GM12865 (cell line): ENCODE results near the gene TEX9.
"Not testable (repeated sequence)": the region's sequence is repeated elsewhere in the genome, so short reads cannot be mapped to it uniquely, and the experiment has no call there.

Experiments used
- DNase-seq: peaks from one replicate; pipeline ENCODE4 v3.0.0; 2010; ENCODE audit warnings: low read depth
- H3K4me3 ChIP-seq: 2 replicates; pipeline ENCODE4 v1.5.1; 2011; ENCODE audit warnings: mild to moderate bottlenecking, low read depth, low read length, control low read depth
- CTCF ChIP-seq: IDR thresholded peaks from 2 replicates; pipeline ENCODE4 v1.5.1; 2011; ENCODE audit warnings: low read length, control low read depth, low read depth, inconsistent platforms; ENCODE audit not compliant: insufficient read depth; ENCODE audit errors: missing control alignments

Gene TEX9

GRCh38 chr15:56356616-56357015 lies 8.6 kb upstream of the TEX9 start:
- TF ChIP-seq CTCF, result no peak
- no peak overlapping the region for H3K4me3 ChIP-seq
- peak; percentile 51 for DNase-seq

GRCh38 chr15:56358604-56359003 lies 6.6 kb upstream of the TEX9 start:
- DNase-seq, result no peak
- TF ChIP-seq CTCF, result no peak
- H3K4me3 ChIP-seq, result no peak overlapping the region

- TF ChIP-seq CTCF, result no peak
- no peak for DNase-seq
- no peak overlapping the region for H3K4me3 ChIP-seq
These were observed 3.2 kb upstream of the TEX9 start for GRCh38 chr15:56361987-56362386.

GRCh38 chr15:56366211-56366610 lies 985 bp downstream of the TEX9 start:
- DNase-seq, result no peak
- TF ChIP-seq CTCF, result no peak
- peak overlapping the region; percentile 57 for H3K4me3 ChIP-seq

- peak overlapping the region; percentile 57 for H3K4me3 ChIP-seq
- DNase-seq, result no peak
- TF ChIP-seq CTCF, result no peak
These were observed 1.9 kb downstream of the TEX9 start for GRCh38 chr15:56367156-56367555.

GRCh38 chr15:56369234-56369633 lies 4.0 kb downstream of the TEX9 start:
- peak overlapping the region; percentile 57 for H3K4me3 ChIP-seq
- TF ChIP-seq CTCF, result no peak
- peak; percentile 48 for DNase-seq

GRCh38 chr15:56371495-56372147 lies 6.4 kb downstream of the TEX9 start:
- TF ChIP-seq CTCF, result no peak
- DNase-seq, result peak; percentile 88
- H3K4me3 ChIP-seq, result peak overlapping the region; percentile 57

- DNase-seq, H3K4me3 ChIP-seq: not testable (repeated sequence)
These were observed 9.5 kb downstream of the TEX9 start for GRCh38 chr15:56374693-56375092.

GRCh38 chr15:56377822-56378221 lies 12.6 kb downstream of the TEX9 start:
- DNase-seq, H3K4me3 ChIP-seq: not testable (repeated sequence)
